ENCODE measurements around the gene PDE7B.

PDE7B gene

GRCh38 chr6:136148523-136148922 is 297.0 kb downstream of the PDE7B start:
- DNase-seq (ENCODE audit: low read depth in 2 of 2): no peak

DNA sequence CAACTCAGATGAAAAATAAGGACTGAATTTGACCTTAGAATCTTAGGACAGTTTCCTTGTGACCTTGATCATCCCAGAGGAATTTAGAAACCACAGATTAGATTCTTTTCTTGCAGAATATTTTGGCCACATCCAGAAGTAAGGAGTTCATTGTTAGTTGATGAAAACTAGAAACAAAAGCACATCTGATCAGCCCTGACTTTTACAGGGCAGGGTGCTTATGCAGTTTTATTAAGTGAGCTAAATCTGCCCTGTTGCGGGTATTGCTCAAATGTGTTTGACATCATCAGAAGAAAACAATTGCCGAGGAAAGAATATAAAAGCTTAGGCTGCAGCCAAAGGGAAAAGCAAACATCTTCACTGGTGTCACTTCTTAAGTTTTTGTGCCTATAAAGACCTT is 297.8 kb downstream of the PDE7B start:
- no peak for DNase-seq (ENCODE audit: low read depth in 2 of 2)

DNA sequence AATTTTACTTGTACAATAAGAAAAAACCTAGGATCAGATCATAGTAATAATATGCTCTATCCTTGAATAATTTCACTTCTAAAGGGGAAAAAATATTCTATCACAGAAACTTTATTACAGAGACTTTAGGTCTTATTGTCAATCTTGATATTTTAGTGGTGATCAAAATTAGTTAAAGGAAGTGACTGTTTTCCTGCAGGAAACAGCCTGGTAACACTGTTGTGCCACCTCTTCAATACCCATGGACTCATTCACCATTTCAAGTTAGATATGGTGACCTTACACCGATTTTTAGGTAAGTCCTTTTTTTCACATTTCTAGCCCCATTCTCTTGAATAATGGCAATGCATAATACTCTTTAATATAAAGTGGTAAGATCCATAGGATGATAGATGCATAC is 299.5 kb downstream of the PDE7B start:
- no peak for DNase-seq (ENCODE audit: low read depth in 2 of 2)

DNA sequence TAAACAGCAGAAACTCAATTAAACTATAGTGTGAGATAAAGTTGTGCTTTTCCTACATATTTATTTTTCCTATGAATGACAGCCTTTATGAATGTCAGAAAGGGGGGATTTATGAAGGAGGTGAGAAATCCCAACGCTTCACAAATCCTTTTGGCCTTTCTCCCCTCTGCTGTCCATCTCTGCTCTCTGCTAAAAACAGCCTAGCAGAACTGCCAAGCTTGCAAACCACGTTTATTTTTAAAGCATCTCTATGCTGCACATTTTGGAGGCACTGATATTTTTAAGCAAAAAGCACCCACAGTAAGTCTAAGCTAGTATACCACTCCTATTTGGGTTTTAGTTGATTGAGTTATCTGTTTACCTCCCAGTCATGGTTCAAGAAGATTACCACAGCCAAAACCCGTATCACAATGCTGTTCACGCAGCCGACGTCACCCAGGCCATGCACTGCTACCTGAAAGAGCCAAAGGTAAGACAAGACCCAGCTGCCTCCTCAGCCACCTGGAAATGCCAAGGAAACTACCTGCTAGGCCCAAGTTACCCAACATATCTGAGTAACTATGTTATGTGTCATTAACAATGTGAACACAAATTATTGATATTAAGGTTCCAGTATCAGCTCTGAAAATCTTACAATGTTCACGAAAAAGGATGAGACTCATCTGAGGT is 302.3 kb downstream of the PDE7B start:
- DNase-seq (ENCODE audit: low read depth in 2 of 2): no peak

DNA sequence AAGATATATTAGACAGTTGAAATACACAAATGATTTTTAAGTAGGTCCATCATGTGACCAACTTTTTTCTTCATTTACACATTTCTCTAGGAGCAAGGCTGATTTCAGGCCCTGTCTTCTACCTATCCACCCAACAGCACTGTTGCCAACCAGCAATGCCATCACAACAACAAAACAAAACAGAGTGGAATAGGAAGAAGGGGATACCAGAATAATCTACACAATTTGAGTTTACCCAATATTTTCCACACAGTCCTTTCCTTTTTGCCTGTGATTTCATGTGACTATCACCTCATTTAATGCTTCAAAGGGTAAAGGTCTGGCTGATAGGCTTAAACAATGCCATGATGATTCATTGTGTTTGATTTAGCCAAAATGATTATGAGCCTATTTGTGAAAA is 303.7 kb downstream of the PDE7B start:
- DNase-seq (ENCODE audit: low read depth in 2 of 2): no peak

GRCh38 chr6:136157743-136158142 is 306.2 kb downstream of the PDE7B start:
- DNase-seq (ENCODE audit: low read depth in 2 of 2): no peak

- DNase-seq (ENCODE audit: low read depth in 2 of 2): no peak
Observed at GRCh38 chr6:136158387-136158821, 306.9 kb downstream of the PDE7B start.

- no peak for DNase-seq (ENCODE audit: low read depth in 2 of 2)
Observed at GRCh38 chr6:136158971-136159370, 307.5 kb downstream of the PDE7B start.

DNA sequence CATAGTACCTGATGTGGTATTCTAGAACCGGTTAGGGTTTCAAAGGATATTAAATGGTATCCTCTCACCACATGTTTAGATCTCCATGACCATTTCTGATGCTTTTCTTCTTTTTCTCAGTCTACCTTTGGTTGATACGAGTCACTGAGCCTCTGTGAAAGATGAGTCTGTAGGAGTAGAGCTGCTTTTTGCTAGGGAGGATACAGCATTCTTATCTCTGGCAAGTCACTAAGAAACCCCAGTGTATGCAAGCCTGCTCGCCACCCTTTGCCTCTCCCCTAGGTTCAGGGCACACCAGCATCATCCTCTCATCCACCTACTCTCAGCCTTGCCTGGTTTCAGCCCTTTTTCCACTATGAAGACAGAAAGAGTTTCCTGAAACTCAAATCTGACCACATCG is 308.7 kb downstream of the PDE7B start:
- DNase-seq (ENCODE audit: low read depth in 2 of 2): no peak

DNA sequence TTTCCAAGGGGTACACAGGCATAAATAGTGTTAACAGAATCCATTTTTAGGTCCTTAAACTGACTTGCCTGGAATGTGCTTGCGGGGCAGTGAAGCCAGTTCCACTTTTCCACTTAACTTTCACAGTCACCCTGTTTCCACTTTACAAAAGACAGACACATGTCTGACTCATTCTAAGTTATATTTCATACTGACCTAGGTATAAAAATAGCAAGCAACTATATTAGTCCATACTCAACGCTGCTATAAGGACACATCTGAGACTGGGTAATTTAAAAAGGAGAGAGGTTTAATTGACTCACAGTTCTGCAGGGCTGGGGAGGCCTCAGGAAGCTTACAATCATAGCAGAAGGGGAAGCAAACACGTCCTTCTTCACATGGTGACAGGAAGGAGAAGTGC is 310.4 kb downstream of the PDE7B start:
- no peak for DNase-seq (ENCODE audit: low read depth in 2 of 2)

DNA sequence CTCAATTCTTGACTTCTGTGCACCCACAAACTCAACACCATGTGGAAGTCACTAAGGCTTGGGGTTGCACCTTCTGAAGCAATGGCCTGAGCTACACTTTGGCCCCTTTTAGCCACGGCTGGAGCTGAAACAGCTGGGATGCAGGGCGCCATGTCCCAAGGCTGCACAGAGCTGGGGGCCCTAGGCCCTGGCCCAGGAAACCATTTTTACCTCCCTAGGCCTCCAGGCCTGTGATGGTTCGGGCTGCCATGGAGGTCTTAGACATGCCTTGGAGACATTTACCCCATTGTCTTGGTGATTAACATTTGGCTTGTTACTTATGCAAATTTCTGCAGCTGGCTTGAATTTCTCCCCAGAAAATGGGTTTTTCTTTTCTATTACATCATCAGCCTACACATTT is 311.8 kb downstream of the PDE7B start:
- no peak for DNase-seq (ENCODE audit: low read depth in 2 of 2)

DNA sequence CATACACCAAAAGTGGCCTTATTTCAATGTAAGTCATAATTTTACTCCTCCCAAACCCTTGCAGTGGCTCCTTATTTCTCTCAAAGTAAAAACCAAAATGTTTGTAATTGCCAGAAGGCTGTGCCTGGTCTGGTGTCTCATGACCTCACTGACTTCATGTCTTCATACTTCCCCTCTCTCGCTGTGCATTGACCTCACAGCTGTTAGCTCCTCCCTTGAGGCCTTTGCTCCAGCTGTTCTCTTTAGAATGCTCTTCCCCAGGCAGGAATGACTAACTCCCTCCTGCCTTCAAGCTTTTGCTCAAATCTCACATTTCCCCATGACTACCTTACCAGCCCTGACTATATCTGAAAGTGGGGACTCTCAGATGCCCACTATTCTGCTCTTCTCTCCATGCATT is 315.3 kb downstream of the PDE7B start:
- DNase-seq (ENCODE audit: low read depth in 2 of 2): no peak

- DNase-seq (ENCODE audit: low read depth in 2 of 2): no peak
Observed at GRCh38 chr6:136169394-136170148, 318.1 kb downstream of the PDE7B start.

GRCh38 chr6:136171231-136171630 is 319.7 kb downstream of the PDE7B start:
- DNase-seq (ENCODE audit: low read depth in 2 of 2): no peak

DNA sequence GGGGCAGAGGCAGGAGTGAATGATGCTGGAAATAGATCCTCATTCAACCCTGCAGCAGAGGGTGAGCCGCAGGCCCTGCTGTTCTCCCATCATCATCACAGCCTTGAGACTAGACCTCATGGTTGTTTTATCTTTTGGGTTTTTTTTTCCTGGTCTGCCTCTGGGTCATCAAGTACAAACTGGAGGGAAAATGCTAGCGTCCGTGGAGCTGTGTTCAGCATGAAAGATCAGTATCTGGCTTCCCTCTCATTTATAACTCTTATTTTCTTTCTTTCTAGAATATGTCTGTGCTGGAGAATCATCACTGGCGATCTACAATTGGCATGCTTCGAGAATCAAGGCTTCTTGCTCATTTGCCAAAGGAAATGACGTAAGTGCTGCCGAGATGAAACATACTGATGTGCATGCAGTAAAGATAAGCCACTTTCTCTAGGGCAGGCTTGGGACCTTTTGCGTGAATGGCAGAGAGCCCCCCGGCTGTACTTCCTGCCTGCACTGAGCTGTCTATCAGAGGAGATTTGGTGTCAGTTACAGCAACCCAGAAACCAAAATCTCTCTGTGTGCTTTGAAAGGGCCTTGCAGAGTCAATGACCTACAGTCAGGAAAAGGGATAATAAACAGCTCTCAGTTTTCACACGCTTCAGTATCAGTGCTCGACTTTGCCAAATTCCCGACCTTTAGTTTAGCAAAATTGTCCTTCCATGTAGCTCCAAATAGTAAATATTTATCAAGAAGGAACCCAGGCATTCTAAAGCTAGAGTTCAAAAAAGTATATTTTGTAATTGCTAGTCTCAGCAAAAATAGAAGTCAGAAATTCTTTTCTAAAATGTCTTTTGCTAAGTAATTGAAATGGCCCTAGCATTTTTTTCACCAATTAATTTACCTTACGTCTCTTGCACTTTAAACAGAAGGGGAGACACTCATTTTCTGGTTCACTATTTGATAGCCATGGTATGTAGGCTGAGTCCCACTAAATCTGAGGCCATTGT is 322.3 kb downstream of the PDE7B start:
- DNase-seq (ENCODE audit: low read depth in 2 of 2): no peak

DNA sequence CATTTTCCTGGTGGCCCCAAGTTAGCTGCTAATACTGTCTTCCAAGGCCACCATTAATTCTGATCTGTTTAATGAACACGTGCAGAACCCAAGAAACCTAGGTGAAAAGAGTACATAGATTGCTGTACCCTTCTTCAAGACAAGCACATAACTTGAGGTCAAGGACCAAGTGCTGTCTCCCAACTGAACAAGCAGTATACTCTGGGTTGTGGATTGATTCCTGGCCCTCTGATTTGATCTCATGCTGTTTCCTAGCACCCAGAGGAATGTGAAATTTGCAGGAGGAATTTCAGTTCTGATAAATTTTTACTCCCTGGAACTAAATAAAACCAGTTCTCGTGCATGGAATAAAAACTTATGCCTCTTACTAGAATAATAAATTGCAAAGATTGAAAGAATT is 323.0 kb downstream of the PDE7B start:
- no peak for DNase-seq (ENCODE audit: low read depth in 2 of 2)

DNA sequence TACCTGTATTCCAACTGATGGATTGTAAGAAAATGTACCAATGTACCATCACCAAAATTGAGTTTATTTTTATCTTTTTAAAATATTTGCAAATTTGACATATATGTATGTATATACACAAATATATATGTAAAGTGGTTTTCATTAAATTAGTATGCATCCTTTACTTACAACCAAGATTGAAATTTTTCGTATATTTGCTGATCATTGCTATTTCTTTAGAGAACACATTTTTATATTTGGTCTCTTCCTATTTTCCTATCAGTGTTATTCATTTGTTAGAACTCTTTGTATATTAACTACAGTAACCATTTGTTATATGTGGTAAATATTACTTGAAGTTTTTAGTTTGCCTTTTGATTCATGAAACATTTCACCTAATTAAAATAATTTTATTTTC is 324.4 kb downstream of the PDE7B start:
- no peak for DNase-seq (ENCODE audit: low read depth in 2 of 2)

GRCh38 chr6:136178749-136179148 is 327.2 kb downstream of the PDE7B start:
- no peak for DNase-seq (ENCODE audit: low read depth in 2 of 2)

DNA sequence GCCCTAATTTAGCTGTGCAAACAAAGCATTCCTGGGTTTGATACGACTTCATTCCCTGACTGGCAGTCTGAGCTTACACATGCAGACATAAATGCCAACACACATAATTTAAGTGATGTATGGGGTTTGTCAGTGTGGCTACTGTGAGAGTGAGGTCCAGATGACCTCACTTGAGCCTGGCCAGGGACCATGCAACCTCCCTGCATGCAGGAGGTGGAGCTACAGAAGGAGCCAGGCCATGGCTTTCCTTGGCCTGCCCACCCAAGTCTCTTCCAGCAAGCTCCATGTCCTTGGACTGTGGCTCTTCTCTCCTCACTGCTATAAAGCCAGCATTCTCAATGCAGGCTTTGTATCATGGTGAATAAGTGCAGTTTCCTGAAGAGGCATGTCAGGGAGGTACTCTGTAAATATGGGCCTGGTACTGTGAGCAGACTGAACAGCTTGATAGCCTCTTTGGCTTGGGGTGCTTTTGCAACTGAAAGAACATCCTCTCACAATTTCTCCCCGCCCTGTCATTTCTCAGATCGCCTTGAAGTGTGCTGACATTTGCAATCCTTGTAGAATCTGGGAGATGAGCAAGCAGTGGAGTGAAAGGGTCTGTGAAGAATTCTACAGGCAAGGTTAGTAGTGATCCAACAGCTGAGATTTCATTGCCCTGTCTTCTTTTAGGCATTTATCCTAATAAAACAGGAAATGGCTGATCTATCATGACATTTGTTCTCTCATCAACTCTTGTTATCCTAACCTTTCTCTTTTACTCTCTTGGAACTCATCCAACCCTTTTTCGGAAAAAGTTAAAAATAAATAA is 329.4 kb downstream of the PDE7B start:
- DNase-seq (ENCODE audit: low read depth in 2 of 2): no peak

DNA sequence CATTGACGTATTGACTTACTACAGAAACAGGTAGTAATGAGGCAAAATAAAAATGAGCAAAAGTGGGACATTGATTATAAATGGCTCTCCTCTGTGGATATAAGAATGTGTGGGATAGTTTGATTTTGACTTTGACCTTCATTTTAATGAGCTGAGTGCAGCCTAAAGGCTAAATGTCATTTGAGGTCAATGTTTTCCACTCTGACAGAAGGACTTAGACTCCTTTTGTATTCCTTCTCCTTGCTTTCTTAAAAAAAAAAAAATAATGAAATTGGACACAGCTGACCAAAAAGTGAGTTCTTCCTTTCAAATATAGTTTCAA is 330.0 kb downstream of the PDE7B start:
- no peak for DNase-seq (ENCODE audit: low read depth in 2 of 2)

DNA sequence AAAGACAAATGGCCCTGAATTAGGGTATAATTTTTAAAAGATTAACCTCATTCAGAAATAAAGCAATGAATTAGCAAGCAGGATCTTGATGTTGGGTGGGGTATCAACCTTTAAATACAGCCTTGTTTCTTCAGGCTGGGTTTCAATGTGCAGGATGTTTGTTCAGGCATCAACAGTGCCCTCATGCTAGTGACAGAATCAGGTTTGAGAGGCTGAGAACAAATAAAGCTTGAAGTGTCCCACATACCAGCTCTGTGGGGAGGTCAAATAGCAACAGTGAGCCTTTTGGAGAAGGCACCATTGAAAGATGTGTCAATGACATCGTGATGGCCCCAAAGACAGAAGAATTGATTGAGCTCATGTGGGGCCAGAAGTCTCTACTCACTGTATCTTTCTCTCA is 330.4 kb downstream of the PDE7B start:
- DNase-seq (ENCODE audit: low read depth in 2 of 2): no peak

DNA sequence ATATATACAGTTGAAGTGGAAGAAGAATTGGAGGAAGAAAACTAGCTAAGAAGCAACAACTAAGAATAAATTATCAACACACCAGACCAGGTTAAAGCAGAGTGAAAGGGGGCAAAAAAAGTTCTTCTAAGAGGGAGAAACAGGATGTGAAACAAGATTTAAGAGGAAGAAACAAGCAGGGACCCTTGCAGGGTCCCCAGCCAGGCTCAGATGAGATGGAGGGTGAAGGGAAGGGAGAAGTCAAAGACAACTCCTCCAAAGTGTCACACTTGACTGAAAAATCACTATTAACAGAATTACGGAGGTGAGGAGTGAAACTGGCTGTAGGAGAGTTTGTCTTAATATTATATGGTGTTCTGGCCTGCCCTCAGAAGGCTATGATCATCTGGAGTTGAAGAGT is 333.2 kb downstream of the PDE7B start:
- DNase-seq (ENCODE audit: low read depth in 2 of 2): no peak

Measured in activated CD4-positive, alpha-beta T cell treated with anti-CD3 and anti-CD28 coated beads for 24 hours (primary cell).